Endothelial cell of umbilical vein (primary cell): Measurements from ENCODE around the gene CDC42SE2. TPM values are rescaled to one million over a fixed set of nuclear protein-coding genes. Genes with fewer than 3 reads are reported as not detected.

Source experiments
- BruUV-seq: library from RNA; stranded (reverse); fragments of 400-500 nt; replicated peaks from 2 replicates; lab custom pipeline; 2021; lab: Mats Ljungman, UMichigan
- CTCF ChIA-PET: fragments of 300-600, 350-600 bp; sonication (Branson Sonifier 250); formaldehyde crosslinking; loops from one replicate; lab custom pipeline; 2021; ENCODE audit warnings: antibody characterized with exemption, inconsistent platforms; lab: Charles Lee
- POLR2A ChIA-PET: fragments of 300-600, 350-600 bp; sonication (Branson Sonifier 250); formaldehyde crosslinking; loops from one replicate; lab custom pipeline; 2021; ENCODE audit warnings: antibody characterized with exemption, inconsistent platforms; lab: Charles Lee
- DNase-seq: peaks from one replicate; pipeline ENCODE4 v3.0.0-alpha.2; 2011; ENCODE audit warnings: low read depth, low spot score
- FAIRE-seq: peaks from 2 replicates; lab custom pipeline; 2011; peaks lifted over from hg19 to GRCh38; lab: Jason Lieb, UNC
- H2AFZ ChIP-seq: 2 replicates; pipeline ENCODE4 v1.6.0; 2012; ENCODE audit warnings: low read depth, low read length, control low read depth, inconsistent platforms
- H3K27ac ChIP-seq: 2 replicates; pipeline ENCODE4 v1.5.1; 2011; ENCODE audit warnings: low read depth, mild to moderate bottlenecking, control low read depth, low read length, moderate library complexity; ENCODE audit not compliant: insufficient read depth
- H3K27me3 ChIP-seq, 2 experiments: 2 replicates each; pipeline versions ENCODE4 v1.6.0 to v1.6.1; 2011; ENCODE audit warnings: low read length in 2 of 2, mixed read lengths in 1 of 2; ENCODE audit not compliant: control insufficient read depth in 2 of 2, insufficient read depth in 2 of 2
- H3K36me3 ChIP-seq, 2 experiments: 2 replicates in 1 of 2; 3 replicates in 1 of 2; pipeline ENCODE4 v1.5.1; 2011; ENCODE audit warnings: low read length in 2 of 2, mild to moderate bottlenecking in 1 of 2, moderate library complexity in 1 of 2; ENCODE audit not compliant: control insufficient read depth in 2 of 2, insufficient read depth in 2 of 2; ENCODE audit errors: extremely low read depth in 1 of 2
- H3K4me1 ChIP-seq: 3 replicates; pipeline ENCODE4 v1.5.1; 2011; ENCODE audit warnings: mild to moderate bottlenecking, low read length; ENCODE audit not compliant: control insufficient read depth, insufficient read depth; ENCODE audit errors: extremely low read depth
- H3K4me2 ChIP-seq: 2 replicates; pipeline ENCODE4 v1.6.1; 2011; ENCODE audit warnings: low read length, control low read depth, mixed read lengths; ENCODE audit not compliant: insufficient read depth
- H3K4me3 ChIP-seq, 3 experiments: fragments of 200-600 bp in 1 of 3; sonication (generic), shearing (Covaris generic) in 1 of 3; replicated peaks in 1 of 3; 2 replicates each; pipeline ENCODE4 v1.5.1; 2011 to 2016; ENCODE audit warnings: control low read depth in 3 of 3, low read length in 3 of 3, mild to moderate bottlenecking in 2 of 3, inconsistent platforms in 1 of 3, low read depth in 1 of 3, moderate library complexity in 1 of 3; ENCODE audit not compliant: insufficient read depth in 1 of 3
- H3K79me2 ChIP-seq: 2 replicates; pipeline ENCODE4 v1.6.0; 2012; ENCODE audit warnings: low read length, inconsistent platforms; ENCODE audit not compliant: control insufficient read depth, insufficient read depth
- H3K9ac ChIP-seq: replicated peaks from 2 replicates; pipeline ENCODE3; 2011; ENCODE audit warnings: low read length, control low read depth; ENCODE audit not compliant: insufficient read depth; ENCODE audit errors: extremely low read depth
- H3K9me1 ChIP-seq: replicated peaks from 3 replicates; pipeline ENCODE4 v1.6.0; 2011; ENCODE audit warnings: mild to moderate bottlenecking, low read length; ENCODE audit not compliant: control insufficient read depth, insufficient read depth; ENCODE audit errors: extremely low read depth
- H3K9me3 ChIP-seq: replicated peaks from 2 replicates; pipeline ENCODE4 v1.5.1; 2012; ENCODE audit warnings: low read length, inconsistent platforms; ENCODE audit not compliant: control insufficient read depth, insufficient read depth
- H4K20me1 ChIP-seq: replicated peaks from 2 replicates; pipeline ENCODE3; 2011; ENCODE audit warnings: mild to moderate bottlenecking, low read length; ENCODE audit not compliant: control insufficient read depth, insufficient read depth; ENCODE audit errors: extremely low read depth
- FOS ChIP-seq: IDR thresholded peaks from 2 replicates; pipeline ENCODE4 v1.6.1; 2011; ENCODE audit warnings: mild to moderate bottlenecking, low read length, moderate library complexity, borderline replicate concordance; ENCODE audit not compliant: insufficient read depth
- GATA2 ChIP-seq: IDR thresholded peaks from 2 replicates; pipeline ENCODE4 v1.7.0; 2011; ENCODE audit warnings: low read depth, mild to moderate bottlenecking, moderate library complexity, mixed read lengths, low read length; ENCODE audit not compliant: insufficient read length, insufficient read depth
- JUN ChIP-seq: IDR thresholded peaks from 2 replicates; pipeline ENCODE4 v1.6.1; 2011; ENCODE audit warnings: borderline replicate concordance, low read depth; ENCODE audit not compliant: insufficient read length, insufficient read depth
- MYC ChIP-seq: IDR thresholded peaks from one replicate; pipeline ENCODE4 v1.6.1; 2011; ENCODE audit warnings: mild to moderate bottlenecking, low read depth, low read length
- dilution Hi-C: fragments of 300-500 bp; cut with MboI; formaldehyde crosslinking; loops from one replicate; pipeline ENCODE4 v1.15.0; 2019; ENCODE audit warnings: low sequenced_read_pairs; ENCODE audit not compliant: extremely low pct_ligation_motif_present
- intact Hi-C: fragments of 100-400 bp; cut with micrococcal nuclease; formaldehyde crosslinking; loops from one replicate; pipeline ENCODE4 v1.10.0; 2022
- polyA plus RNA-seq, 4 experiments: library from polyadenylated mRNA; depleted of rRNA in 3 of 4; stranded (reverse) in 3 of 4; unstranded in 1 of 4; fragments of >200 nt; gene quantifications; 2 replicates each; pipeline versions ENCODE4 v1.2.1 to v1.2.3, GENCODE V29; 2011 to 2012; ENCODE audit warnings: missing spikeins in 1 of 4
- total RNA-seq: library from RNA; stranded (reverse); gene quantifications from 2 replicates; pipeline ENCODE4 v1.2.3, GENCODE V29; 2021
- TF ChIP-seq, protein P1 (sequence below), 2 donors: IDR thresholded peaks; 1 replicate in 1 of 2; 2 replicates in 1 of 2; pipeline ENCODE4 v1.5.1; 2011; ENCODE audit warnings: low read length in 2 of 2, mild to moderate bottlenecking in 2 of 2, moderate library complexity in 2 of 2, control low read depth in 1 of 2, inconsistent platforms in 1 of 2, low read depth in 1 of 2; ENCODE audit not compliant: insufficient read depth in 1 of 2; ENCODE audit errors: extremely low read depth in 1 of 2

CDC42SE2 gene
- total and polyA plus RNA-seq, 2 donors (not counting 3 experiments of a cell fraction or from before 2014, with no cell fraction given) = 14.7 to 21.9 TPM

DNA sequence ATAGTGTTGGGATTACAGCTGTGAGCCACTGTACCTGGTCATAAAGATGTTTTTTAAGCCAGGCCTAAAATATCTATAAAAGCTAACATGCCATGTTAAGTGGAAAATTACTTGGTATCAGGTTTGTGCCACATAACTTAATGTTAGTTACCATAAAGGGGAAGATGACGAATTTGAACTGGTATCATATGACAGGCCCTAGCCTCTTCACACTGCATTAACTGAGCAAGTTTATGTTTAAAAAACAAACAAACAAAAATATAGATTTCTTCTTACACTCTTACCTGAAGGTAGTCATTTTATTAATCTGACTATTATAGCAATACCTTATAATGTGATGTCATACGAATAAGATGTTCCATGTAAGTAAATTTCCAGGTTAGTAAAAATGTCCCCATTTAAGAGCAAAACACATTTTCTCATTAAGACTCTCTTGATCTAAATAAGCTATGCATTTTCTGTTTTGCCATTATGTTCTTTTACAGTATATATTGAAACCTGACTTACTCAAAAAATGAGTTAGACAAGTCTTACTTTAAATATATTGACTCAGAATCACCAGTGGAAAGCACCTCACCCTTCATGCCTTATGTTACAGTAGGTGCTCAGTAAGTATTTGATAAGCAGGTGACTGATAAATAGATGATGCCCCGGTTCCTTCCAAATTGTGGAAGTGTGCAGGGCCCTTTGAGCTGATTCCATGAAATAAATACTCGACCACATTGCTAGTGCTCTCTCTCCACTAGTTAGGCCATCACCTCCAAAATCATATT lies 125.4 kb downstream of the CDC42SE2 start:
- Histone ChIP-seq H3K79me2 (no peaks in the 10 kb centered on the region), H3K9me1 (no peaks in the 10 kb centered on the region), H3K36me3 (peaks cover 0 to 2% of the 10 kb centered on the region in 2 experiments), H3K27ac (peak overlapping the region; percentile 21), H4K20me1 (no peaks in the 10 kb centered on the region), H3K4me3 (no peak overlapping the region), H3K9me3 (no peaks in the 10 kb centered on the region), H3K9ac (peak overlapping the region; percentile 8), H3K4me2 (no peak overlapping the region), H2AFZ (no peak overlapping the region), H3K4me1 (peaks cover 18% of the 10 kb centered on the region), H3K27me3 (no peaks in the 10 kb centered on the region)
- dilution Hi-C loops = no loop called here
- BruUV-seq = no TSS peak
- FAIRE-seq (no peak), DNase-seq (no peak)
- intact Hi-C loops = no loop called here
- CTCF ChIA-PET = no interaction called here
- TF ChIP-seq, protein P1, sequence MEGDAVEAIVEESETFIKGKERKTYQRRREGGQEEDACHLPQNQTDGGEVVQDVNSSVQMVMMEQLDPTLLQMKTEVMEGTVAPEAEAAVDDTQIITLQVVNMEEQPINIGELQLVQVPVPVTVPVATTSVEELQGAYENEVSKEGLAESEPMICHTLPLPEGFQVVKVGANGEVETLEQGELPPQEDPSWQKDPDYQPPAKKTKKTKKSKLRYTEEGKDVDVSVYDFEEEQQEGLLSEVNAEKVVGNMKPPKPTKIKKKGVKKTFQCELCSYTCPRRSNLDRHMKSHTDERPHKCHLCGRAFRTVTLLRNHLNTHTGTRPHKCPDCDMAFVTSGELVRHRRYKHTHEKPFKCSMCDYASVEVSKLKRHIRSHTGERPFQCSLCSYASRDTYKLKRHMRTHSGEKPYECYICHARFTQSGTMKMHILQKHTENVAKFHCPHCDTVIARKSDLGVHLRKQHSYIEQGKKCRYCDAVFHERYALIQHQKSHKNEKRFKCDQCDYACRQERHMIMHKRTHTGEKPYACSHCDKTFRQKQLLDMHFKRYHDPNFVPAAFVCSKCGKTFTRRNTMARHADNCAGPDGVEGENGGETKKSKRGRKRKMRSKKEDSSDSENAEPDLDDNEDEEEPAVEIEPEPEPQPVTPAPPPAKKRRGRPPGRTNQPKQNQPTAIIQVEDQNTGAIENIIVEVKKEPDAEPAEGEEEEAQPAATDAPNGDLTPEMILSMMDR (IDR thresholded peaks at IDR 0.05; ENCODE audit: extremely low read depth in 1 of 2, insufficient read depth in 1 of 2, low read depth in 1 of 2, low read length in 2 of 2) = no peak
- no peak for TF ChIP-seq JUN
- TF ChIP-seq FOS = no peak
- TF ChIP-seq MYC = no peak
- TF ChIP-seq GATA2 = no peak
- POLR2A ChIA-PET = no interaction called here
